ENCODE measurements around the gene TBCD.

GRCh38 chr17:82808006-82808405 lies 56.1 kb downstream of the TBCD start:
- no peak for TF ChIP-seq EZH2phosphoT487 (conservative IDR thresholded peaks at IDR 0.05; ENCODE audit: low read length)
- TF ChIP-seq, protein P1, sequence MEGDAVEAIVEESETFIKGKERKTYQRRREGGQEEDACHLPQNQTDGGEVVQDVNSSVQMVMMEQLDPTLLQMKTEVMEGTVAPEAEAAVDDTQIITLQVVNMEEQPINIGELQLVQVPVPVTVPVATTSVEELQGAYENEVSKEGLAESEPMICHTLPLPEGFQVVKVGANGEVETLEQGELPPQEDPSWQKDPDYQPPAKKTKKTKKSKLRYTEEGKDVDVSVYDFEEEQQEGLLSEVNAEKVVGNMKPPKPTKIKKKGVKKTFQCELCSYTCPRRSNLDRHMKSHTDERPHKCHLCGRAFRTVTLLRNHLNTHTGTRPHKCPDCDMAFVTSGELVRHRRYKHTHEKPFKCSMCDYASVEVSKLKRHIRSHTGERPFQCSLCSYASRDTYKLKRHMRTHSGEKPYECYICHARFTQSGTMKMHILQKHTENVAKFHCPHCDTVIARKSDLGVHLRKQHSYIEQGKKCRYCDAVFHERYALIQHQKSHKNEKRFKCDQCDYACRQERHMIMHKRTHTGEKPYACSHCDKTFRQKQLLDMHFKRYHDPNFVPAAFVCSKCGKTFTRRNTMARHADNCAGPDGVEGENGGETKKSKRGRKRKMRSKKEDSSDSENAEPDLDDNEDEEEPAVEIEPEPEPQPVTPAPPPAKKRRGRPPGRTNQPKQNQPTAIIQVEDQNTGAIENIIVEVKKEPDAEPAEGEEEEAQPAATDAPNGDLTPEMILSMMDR (IDR thresholded peaks at IDR 0.05; ENCODE audit: insufficient read depth, low read length, poor library complexity, severe bottlenecking) = no peak
